Chondrocyte (in vitro differentiated cells): Measurements from ENCODE around the gene MTOR. TPM values are rescaled to one million over a fixed set of nuclear protein-coding genes. Genes with fewer than 3 reads are reported as not detected.

Experiments used
- DNase-seq: peaks from one replicate; pipeline ENCODE4 v3.0.0; 2021; ENCODE audit warnings: mixed read lengths, low spot score
- H3K27ac Mint-ChIP-seq: one replicate; pipeline ENCODE4 v1.8.0; 2021; ENCODE audit warnings: mild to moderate bottlenecking, moderate library complexity, mixed read lengths; ENCODE audit not compliant: unreplicated experiment
- H3K27me3 Mint-ChIP-seq: 2 replicates; pipeline ENCODE4 v1.8.0; 2021; ENCODE audit warnings: low read depth, mixed read lengths
- H3K36me3 Mint-ChIP-seq: 2 replicates; pipeline ENCODE4 v1.8.0; 2021; ENCODE audit warnings: low read depth, mixed read lengths
- H3K4me1 Mint-ChIP-seq: 2 replicates; pipeline ENCODE4 v1.8.0; 2021; ENCODE audit warnings: low read depth, mild to moderate bottlenecking, mixed read lengths
- H3K4me3 Mint-ChIP-seq: one replicate; pipeline ENCODE4 v1.8.0; 2021; ENCODE audit warnings: mild to moderate bottlenecking, moderate library complexity, mixed read lengths; ENCODE audit not compliant: unreplicated experiment
- H3K9me3 Mint-ChIP-seq: 2 replicates; pipeline ENCODE4 v1.8.0; 2021; ENCODE audit warnings: low read depth, mixed read lengths
- CTCF ChIP-seq: fragments of 200-600 bp; sonication (generic); IDR thresholded peaks from 2 replicates; pipeline ENCODE4 v1.5.0; 2021; ENCODE audit warnings: antibody characterized with exemption, mild to moderate bottlenecking, moderate library complexity
- total RNA-seq: library from RNA; stranded (reverse); gene quantifications from 3 replicates; pipeline ENCODE4 v1.2.1, GENCODE V29; 2021

MTOR gene
- total RNA-seq, 1 donor from 2014 or later: 36.9 TPM

GRCh38 chr1:11145741-11146140 is 116.6 kb downstream of the MTOR start:
- no peak for DNase-seq
- no peak for TF ChIP-seq CTCF
- peaks cover 29% of the 10 kb centered on the region for H3K36me3 Mint-ChIP-seq
- H3K9me3 Mint-ChIP-seq: no peaks in the 10 kb centered on the region
- no peak overlapping the region for H3K27ac Mint-ChIP-seq
- no peaks in the 10 kb centered on the region for H3K27me3 Mint-ChIP-seq
- peaks cover 16% of the 10 kb centered on the region for H3K4me1 Mint-ChIP-seq
- no peak overlapping the region for H3K4me3 Mint-ChIP-seq

- Mint-ChIP-seq H3K9me3 (no peaks in the 10 kb centered on the region), H3K4me1 (peaks cover 16% of the 10 kb centered on the region), H3K36me3 (peaks cover 29% of the 10 kb centered on the region), H3K4me3 (no peak overlapping the region), H3K27me3 (no peaks in the 10 kb centered on the region), H3K27ac (no peak overlapping the region)
- no peak for TF ChIP-seq CTCF
- no peak for DNase-seq
Observed at GRCh38 chr1:11144570-11145256, 117.6 kb downstream of the MTOR start.

- Mint-ChIP-seq H3K4me3 (no peak overlapping the region), H3K27me3 (no peaks in the 10 kb centered on the region), H3K4me1 (peaks cover 16% of the 10 kb centered on the region), H3K36me3 (peaks cover 31% of the 10 kb centered on the region), H3K9me3 (no peaks in the 10 kb centered on the region), H3K27ac (peak overlapping the region; percentile 67)
- no peak for TF ChIP-seq CTCF
- no peak for DNase-seq
Observed at GRCh38 chr1:11143907-11144306, 118.4 kb downstream of the MTOR start.

GRCh38 chr1:11143401-11143800 is 119.0 kb downstream of the MTOR start:
- Mint-ChIP-seq H3K27me3 (no peaks in the 10 kb centered on the region), H3K9me3 (no peaks in the 10 kb centered on the region), H3K36me3 (peaks cover 35% of the 10 kb centered on the region), H3K27ac (peak overlapping the region; percentile 67), H3K4me3 (no peak overlapping the region), H3K4me1 (peaks cover 16% of the 10 kb centered on the region)
- no peak for TF ChIP-seq CTCF
- no peak for DNase-seq

- Mint-ChIP-seq H3K27ac (no peak overlapping the region), H3K27me3 (no peaks in the 10 kb centered on the region), H3K36me3 (peaks cover 36% of the 10 kb centered on the region), H3K4me3 (no peak overlapping the region), H3K9me3 (no peaks in the 10 kb centered on the region), H3K4me1 (peaks cover 16% of the 10 kb centered on the region)
- no peak for TF ChIP-seq CTCF
- no peak for DNase-seq
Observed at GRCh38 chr1:11142618-11143391, 119.5 kb downstream of the MTOR start.
